Ammon's horn (tissue), 1 donor: ENCODE data around the gene STX8.

Source experiments
- DNase-seq: peaks from one replicate; pipeline ENCODE4 v3.0.0-alpha.2; 2016; ENCODE audit warnings: low spot score

STX8 gene

DNA sequence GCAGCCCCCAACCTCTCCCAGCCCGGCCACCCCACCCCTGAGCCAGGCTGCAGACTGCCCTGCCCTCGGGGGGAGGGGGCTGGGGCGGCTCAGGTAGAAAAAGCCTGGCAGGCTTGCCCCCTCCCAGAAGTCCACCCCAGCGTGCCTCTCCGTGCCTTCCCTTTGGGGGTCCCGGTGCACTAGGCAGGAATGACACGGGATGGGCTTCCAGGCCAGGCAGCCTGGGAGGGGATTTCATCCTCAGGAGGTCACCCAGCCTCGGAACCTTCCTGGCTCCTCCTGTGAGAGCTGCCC, 369.3 kb downstream of the STX8 start:
- no peak for DNase-seq

DNA sequence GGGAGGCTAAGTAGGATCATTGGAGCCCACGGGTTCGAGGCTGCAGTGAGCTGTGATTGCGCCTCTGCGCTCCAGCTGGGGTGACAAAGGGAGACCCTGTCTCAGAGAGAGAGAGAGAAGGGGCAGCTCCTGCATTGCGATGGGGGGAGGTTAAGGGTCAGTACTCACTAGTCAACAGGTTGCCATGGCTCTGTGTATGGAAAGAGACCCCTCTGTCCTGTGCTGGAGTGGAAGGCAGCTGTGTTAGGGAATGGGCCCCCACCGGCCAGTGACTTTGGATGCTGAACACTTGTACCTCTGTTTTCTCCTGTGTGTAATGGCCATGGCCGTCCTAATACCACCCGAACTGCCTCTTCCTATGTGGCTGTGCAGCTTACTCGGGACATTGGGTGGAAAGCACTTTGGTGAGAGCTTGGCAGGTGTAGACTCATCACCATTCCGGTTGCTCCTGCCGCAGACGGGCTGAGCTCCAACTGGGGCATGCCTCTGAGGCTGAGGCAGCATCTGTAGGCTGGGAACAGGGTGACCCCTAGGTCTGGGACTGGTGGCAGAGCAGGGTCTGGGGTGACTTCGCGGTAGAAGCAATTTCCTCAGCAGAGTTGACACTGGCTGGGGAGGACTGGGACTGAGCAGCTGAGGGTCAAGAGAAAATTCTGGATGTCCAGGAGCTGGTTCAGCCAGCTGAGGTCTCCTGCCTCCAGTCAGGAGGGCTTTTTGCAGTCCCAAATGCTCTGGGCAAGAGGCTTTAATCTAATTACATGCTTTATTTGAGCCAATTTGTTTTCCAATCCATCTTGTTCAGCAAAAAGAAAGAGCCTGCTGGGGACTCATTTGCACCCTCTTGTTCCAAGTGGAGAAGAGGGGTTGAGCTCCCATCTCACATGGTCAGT, 369.9 kb downstream of the STX8 start:
- no peak for DNase-seq

DNA sequence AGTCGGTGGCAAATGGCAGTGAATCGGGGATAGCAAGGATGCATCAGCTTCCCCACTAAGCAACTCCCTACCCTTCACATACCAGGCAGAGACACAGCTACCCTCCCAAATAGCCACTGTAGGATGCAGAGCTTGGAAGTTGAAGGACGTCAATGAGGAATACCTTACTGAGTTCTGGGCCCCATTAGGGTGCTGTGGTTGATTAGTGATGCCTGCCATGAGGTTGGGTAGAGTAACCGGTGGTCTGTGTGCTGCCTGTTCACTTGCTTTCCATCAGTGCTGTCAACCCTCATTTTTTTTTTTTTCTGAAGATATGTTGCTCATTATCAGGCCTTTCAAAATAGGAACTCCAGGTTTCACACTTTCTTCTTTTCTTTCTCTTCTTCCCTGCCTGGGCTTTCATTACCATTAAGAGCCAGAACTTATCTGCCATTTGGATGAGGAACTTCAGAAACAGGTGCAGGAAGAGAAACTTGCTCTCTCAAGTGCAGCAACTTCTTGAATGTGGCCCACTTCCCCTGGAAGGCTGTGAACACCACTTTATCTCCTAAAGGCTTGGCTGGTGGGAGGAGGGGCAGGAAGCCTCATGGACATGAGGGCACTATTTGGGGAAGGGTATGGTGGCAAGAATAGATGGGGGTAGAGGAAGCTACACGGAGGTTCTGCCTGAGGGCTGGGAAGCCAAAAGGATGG, 370.8 kb downstream of the STX8 start:
- peak; percentile 63 for DNase-seq

DNA sequence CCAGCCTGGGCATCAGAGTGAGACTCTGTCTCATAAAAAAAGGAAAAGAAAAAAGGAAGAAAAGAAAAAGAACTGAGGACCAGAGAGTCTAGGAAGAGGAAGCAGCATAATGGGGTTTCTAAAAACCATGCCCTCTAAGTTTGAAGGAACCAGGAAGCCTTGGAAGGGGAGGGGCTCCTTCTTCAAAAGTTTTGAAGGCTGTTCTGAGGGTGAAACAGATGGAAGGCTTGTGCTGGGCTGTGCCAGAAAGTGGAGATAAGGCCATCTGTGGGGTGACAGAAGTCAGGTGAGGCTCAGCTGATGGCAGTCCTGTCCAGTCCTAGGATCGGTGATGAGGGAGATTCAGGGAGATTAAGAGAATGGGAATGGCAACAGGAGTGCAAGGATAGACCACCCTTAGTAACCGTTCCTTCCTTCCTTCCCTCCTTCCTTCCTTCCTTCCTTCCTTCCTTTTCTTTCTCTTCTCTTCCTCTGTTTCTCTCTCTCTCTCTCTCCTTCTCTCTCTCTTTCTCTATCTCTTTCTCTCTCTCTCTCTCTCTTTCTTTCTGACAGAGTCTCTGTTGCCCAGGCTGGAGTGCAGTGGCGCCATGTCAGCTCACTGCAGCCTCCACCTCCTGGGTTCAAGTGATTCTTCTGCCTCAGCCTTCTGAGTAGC, 371.7 kb downstream of the STX8 start:
- DNase-seq: no peak

DNA sequence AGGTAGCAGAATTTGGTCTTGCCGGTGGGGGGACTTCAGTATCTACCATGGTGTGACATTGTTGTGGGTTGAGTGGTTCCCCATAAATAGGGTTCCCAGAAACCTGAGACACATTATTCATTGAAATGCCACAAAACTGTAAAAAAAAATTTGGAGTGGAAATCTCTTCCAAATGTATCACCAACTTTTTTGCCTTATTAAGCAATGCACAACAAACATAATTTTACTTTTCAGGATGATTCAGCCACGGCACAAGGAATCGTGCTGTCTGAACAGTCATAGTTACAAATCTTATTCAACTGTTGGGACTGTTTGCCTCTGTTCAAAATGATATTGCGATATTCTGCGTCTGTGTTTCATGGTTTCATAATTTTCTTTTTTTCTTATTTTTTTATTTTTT, 373.1 kb downstream of the STX8 start:
- no peak for DNase-seq

DNA sequence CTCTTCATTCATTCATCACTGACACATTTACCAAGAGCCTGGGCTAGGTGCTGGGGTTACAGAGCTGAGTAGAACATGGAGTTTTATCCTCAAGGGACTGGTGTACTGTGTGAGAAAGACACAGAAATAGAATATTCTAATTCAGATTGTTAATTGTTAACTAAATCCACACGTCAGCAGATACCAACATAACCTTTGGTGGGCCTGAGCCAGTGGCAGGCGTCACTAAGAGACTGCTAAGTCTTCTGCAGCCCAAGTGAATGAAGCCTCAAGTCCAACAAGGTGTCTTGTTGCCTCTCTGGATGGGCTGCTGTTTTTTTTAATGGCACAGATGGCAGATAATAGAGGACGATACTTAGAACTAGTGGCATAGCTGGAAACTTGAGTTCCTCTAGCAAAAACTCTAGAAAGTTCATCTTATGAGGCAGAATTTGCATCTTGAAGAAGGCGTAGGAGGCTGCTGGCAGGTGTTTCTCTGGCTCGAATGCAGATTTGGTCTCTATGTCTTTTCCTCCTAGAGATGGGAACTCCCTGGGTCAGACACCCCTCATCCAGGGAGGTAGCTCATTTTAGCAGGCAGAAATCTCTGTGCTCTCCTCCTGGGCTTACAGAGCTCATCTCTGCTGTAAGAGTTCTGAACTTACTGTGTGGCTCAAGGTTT, 374.8 kb downstream of the STX8 start:
- DNase-seq: no peak
